ENCODE measurements around the gene FAM20A.
A peak's percentile ranks its signal among the peaks of the same experiment; 100 is the strongest.
"Not testable (repeated sequence)": the region's sequence is repeated elsewhere in the genome, so short reads cannot be mapped to it uniquely, and the experiment has no call there.

The FAM20A gene

DNA sequence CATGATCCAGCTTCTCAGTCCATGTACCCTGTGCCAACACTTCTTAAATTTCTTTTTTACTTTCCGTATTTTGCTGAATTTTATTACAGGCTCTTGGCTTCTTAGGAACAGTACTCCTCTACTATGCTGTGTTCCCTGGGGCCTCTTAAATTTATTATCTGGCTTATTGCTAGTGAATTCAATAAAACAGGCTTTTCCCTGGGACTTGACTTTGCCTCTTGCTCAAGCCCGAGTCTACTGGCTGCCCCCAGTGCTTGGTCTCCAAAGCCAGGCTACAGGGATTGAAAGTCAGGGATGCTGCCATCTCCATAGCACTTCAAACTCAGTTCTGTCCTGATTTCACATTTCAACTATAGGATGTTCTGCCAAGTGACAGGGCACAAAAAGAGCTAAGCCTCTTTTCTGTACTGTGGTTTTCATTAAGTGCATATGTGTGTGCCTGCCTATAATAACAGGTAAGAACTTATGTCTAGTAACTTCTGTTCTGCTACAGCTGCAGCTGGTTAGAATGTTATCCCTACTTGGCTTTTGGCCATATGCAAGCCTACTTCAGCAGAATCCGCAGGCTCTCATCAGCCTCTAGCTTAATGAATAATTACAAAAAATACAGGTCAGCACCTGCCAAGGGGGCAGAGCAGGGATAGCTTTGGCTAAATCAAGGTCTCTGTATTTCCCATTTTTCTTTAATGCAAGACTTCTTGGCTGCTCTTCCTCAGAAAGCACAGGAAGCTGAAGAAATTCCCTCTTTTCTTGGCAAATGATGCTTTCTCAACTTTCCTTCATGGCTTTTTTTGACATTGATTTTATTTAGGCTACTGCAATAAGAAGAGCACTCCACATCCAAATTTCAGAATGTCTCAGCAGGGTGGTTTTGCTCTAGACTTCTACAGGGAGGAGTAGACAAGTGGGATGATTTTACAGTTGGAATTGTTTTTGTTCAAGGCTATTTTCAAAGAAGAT, 8.2 kb downstream of the FAM20A start:
- H3K27ac ChIP-seq: peak overlapping the region in 12 of 21 experiments; percentile 3 to 76 (median 24)
- no peak overlapping the region for H3K4me3 ChIP-seq

DNA sequence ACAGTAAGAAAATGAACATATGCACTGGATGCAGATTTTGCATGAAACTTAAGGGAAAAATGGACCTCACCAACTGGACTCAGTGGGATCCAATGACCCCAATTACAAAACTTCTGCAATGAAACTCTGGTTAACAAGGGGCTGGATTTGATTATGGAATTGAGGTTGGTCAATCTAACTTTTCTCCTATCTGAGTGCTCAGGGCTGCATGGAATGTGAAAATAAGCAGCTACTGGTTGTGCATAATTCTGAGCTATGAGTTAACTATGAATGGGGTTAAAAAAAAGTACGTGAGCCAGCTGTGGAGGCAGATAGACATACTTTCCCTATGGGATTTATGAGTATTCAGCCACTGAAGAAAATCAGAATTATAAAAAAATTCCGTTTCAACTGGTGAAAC, 9.2 kb downstream of the FAM20A start:
- Histone ChIP-seq H3K27ac (peak overlapping the region in 10 of 21 experiments; percentile 3 to 76 (median 25)), H3K4me3 (no peak overlapping the region)

DNA sequence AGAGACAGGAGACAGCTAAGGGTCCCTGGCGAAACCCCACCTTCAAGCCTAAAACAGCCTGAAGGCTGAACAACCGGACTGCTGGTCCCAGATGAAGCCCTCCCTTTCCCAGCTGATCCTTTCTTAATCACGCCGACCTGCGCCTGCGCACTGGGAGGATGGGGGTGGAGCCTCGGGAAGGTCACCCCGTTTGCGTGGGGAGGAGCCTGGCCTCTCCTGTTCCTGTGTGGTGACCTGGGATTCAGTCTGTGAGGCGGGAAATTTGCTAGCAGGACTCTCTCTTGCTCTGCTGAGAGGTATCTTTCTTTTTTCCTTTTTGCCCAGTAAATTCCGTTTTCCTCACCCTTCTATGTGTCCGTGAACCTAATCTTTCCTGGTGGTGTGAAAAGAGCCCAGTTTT, 9.6 kb downstream of the FAM20A start:
- peak overlapping the region in 10 of 21 experiments; percentile 3 to 76 (median 29) for H3K27ac ChIP-seq
- no peak overlapping the region for H3K4me3 ChIP-seq

DNA sequence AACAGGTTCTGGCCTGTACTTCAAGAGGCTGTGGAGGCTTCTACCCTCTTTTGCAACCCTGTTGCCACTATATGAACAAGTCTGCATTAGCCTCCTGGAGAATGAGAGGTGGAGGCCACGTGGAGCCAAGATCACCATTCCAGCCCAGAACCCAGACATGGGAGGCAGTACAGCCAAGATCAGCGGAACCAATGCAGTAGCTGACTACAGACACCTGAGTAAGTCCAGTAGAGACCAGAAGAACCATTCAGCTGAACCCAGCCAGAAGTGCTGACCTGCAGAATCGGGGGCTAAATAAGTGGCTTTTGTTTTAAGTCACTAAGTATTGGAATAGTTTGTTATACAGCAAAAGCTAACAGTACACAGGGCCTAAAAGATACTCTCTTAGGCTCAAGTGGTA, 12.1 kb downstream of the FAM20A start:
- no peak overlapping the region for H3K27ac ChIP-seq
- no peak overlapping the region for H3K4me3 ChIP-seq

DNA sequence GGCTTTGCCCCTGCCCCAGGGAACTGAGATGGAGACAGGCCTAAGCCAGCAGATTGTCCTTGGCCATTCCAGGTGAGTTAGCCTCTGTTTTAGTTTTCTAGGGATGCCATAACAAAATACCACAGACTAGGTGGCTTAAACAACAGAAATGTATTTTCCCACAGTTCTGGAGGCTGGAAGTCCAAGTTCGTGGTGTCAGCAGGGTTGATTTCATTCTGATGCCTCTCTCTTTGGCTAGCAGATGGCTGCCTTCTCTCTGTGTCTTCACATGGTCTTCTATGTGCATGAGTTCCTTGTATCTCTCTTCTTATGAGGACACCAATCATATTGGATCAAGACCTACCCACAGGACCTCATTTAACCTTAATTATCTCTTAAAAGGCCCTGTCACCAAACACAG, 12.8 kb downstream of the FAM20A start:
- peak overlapping the region in 2 of 21 experiments; percentile 28 to 38 for H3K27ac ChIP-seq
- no peak overlapping the region for H3K4me3 ChIP-seq

DNA sequence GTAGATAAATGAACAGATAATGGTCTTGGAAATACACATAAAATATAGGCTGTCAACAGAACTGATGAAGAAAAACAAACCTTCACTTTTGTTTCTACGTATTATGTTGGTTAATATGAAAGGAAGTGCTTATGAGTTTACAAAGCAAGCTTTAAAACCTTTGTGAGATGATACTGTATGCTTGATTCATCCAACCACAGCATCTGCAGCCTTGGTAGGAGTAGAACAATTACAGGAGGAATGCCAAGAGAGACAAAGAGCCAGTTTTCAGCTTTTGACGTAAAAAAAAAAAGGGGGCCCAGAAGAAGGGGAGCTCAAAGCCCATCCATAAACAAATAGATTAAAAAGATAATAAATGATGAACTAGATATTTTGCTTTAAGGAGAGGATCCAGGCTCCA, 13.3 kb downstream of the FAM20A start:
- Histone ChIP-seq H3K27ac (peak overlapping the region in 2 of 21 experiments; percentile 8 to 28), H3K4me3 (no peak overlapping the region)

DNA sequence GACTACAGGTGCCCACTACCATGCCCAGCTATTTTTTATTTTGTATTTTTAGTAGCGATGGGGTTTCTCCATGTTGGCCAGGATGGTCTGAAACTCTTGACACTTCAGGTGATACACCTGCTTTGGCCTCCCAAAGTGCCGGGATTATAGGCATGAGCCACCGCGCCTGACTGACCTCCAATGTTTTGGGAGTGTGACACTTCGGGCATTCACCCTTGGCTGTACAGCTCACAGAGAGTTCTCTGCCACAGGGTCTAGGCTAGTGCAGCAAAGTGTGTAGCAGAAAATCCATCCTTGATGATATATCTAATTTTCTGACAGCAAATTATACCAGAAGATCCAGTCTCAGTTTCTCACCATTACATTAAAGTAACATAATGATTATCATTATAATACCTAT, 14.1 kb downstream of the FAM20A start:
- Histone ChIP-seq H3K4me3 (no peak overlapping the region), H3K27ac (peak overlapping the region in 2 of 21 experiments; percentile 8 to 11)

DNA sequence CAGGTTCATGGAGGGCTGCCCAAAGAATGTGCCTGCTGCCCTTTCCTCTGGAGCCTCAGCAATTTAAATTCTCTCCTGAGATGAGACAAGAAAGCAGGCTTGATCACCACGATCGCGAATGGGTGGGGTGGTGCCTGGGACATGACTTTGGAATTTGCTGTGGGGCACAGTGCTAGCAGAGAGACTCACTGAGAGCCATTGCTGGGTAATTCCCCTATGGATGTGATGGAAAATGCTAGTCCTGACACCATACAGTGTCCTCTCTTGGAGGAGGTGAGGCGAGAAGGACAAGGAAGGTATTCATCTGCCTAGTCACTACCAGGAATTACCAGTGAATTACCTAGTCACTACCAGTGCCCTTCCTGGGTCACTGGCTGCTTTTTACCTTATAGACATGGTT, 15.5 kb downstream of the FAM20A start:
- no peak overlapping the region for H3K4me3 ChIP-seq
- H3K27ac ChIP-seq: peak overlapping the region in 7 of 21 experiments; percentile 10 to 67 (median 38)

DNA sequence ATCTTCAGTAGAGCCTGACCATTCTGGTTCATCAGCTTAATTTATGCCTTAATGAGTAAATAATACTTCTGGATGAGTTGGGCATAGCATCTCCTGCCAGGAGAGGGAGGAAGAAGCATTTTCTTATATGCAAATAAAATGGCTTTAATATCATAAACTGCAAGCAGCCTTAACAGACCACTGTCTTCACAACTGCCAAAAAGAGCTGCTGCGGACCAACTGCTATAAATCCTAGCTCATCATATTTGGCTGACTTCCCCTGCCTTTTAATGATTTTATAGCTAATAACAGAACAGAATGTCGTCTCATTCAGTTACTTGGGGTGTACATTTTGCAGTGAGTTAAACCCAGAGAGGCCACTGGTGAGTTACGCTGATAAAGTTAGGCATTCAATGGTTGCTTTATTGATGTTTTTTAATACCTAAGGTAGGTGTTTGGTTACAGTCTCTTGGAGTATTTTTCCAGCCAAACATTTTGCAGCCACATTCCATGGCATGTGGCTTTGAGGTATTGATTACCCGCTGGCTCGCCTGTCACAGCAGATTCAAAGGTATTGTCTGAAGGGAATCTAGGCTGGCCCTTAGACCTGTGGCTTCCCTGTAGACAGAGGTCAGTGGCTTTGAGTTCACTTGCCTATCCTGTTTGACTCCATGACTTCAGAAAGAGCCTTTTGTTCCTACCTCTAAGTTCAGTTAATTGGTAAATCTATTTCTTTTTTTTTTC, 16.4 kb downstream of the FAM20A start:
- H3K4me3 ChIP-seq: no peak overlapping the region
- peak overlapping the region in 5 of 21 experiments; percentile 10 to 40 (median 34) for H3K27ac ChIP-seq

DNA sequence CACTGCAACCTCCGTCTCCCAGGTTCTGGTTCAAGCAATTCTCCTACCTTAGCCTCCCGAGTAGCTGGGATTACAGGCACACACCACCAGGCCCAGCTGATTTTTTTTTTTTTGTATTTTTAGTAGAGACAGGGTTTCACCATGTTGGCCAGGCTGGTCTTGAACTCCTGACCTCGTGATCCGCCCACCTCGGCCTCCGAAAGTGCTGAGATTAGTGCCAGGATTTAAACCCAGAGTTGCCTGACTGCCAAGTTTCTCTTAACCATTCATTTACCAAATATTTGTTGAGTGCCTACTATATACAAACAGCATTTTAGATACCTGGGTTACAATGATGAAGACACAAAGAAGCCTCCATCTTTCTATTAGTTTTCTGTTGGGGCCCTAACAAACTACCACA, 18.3 kb downstream of the FAM20A start:
- not testable (repeated sequence) for H3K4me3 ChIP-seq, H3K27ac ChIP-seq

DNA sequence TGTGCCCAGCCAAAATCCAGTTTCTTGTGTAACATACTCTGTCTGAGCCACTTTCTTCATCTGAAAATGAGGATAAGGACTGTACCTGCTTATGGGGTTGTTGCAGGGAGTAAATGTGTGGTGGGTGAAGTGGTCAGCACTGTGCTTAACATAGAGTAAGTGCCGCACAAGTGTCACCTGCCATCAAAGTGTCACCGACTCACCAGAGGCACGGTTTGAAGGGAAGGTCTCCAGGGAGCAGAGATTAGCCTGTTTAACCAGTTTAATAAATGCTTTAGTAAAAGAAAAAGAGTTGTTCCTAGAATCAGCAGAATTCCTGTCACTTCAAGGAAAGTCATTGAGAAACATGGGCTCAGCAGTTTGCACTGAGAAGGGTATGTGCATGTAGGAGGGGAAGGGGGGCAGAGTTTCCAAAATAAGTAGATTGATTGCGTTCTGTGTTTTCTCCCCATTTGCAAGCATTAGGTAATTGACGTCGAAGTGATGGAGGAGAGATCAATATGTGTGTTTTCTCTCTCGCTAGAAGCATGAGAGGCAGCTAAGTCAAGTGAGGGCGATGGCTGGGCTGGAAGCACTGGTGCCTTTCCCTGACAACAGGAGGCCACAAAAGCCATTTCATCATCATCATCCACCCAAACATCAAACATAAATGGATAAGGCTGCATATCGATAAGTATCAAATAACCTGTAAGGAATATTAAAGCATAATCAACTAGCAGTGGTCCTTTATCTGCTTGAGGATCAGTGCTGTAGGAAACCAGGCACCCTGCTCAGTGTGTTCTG, 19.1 kb downstream of the FAM20A start:
- H3K4me3 ChIP-seq: no peak overlapping the region
- H3K27ac ChIP-seq: peak overlapping the region in 3 of 21 experiments; percentile 27 to 49 (median 31)

DNA sequence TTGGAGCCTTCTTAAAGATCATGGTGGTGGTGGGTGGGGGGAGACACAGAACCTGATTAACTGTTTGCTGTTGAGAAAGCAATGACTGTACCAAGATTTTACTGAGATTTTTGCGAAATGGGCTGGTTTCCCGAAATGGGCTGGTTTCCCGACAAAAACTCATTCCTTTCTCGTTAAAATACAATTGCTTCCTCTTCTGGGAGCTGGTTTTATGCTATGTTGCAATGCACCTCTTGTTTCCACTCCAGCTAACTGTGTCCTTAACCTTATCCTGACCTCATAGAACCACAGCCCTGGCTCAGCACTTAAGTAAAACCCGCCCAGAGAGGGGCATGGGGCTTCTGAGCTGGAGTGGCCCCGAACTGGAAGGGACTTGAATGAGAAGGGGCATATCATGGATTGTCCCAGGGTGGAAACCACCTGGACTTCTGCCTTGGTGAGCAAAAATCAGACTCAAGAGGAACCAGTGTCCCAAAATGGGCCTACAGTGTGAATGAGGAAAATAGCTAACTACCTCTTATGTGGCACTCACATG, 20.9 kb downstream of the FAM20A start:
- peak overlapping the region in 19 of 21 experiments; percentile 20 to 81 (median 63) for H3K27ac ChIP-seq
- H3K4me3 ChIP-seq: no peak overlapping the region

DNA sequence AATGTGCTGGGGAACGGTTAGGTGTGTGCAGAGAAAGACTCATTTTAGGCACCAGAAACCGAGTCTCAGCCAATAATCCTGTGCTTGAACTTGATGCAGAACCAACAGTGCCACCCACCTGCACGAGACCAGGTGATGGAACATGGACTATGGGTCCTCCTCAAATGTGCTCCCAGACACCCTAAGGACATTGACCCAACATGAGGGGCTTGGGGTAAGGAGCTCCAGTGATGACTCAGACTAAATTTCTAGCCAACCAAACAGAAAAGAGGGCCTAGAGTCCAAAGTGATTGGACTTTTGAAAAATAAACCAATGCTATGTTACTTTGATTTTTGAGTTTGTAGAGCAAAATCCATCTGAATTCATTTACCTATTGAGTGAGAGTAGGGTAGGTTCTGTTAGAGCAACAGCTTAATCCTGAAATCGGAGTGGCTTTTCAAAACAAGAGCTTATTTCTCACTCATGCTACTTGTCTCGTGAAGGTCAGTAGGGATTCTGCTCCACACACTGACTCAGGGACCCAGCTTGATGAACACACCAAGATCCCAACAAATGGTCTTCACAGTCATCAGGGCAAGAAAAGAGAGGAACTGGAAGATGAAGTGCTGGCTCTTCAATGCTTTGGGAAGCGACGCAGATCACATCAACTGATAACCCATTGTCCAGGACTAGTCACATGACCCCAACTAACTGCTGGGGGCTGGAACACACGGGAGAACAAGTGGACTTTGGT, 21.8 kb downstream of the FAM20A start:
- Histone ChIP-seq H3K27ac (peak overlapping the region in 19 of 21 experiments; percentile 1 to 75 (median 60)), H3K4me3 (no peak overlapping the region)

DNA sequence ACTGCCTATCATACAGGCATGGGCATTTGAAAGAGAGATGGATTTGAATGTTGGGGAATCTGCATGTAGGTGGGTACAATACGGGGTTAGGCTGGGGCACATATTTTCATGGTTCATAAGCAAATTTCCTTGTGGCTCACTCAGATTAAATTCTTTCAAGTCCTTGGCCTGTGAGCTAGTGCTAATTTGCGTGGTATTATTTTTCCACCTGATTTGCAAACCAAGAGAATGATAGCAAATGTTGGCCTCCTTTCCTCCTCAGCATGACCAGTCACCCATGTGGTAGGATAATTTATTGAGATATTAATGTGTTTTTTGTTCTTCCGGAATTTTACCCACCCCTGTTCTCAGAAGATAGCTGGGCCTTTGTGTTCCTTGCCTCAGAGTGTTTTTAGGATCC, 22.9 kb downstream of the FAM20A start:
- Histone ChIP-seq H3K4me3 (no peak overlapping the region), H3K27ac (peak overlapping the region in 6 of 21 experiments; percentile 16 to 43 (median 36))

DNA sequence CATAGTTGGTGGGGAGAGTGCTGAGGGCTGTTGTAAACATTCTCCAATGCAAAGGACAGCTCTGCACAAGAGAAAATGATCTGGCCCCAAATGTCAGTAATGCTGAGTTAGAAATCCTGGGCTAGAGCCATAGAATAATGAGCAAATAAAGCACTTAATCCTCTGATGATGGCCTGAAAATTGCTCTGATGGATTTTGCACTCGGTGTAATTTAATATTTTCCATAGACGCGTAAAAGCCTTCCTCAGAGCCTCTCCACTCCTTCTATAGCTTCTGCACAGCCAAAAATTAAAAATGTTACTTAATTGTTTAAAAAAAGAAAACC, 23.7 kb downstream of the FAM20A start:
- H3K27ac ChIP-seq: peak overlapping the region in 5 of 21 experiments; percentile 11 to 79 (median 33)
- no peak overlapping the region for H3K4me3 ChIP-seq

DNA sequence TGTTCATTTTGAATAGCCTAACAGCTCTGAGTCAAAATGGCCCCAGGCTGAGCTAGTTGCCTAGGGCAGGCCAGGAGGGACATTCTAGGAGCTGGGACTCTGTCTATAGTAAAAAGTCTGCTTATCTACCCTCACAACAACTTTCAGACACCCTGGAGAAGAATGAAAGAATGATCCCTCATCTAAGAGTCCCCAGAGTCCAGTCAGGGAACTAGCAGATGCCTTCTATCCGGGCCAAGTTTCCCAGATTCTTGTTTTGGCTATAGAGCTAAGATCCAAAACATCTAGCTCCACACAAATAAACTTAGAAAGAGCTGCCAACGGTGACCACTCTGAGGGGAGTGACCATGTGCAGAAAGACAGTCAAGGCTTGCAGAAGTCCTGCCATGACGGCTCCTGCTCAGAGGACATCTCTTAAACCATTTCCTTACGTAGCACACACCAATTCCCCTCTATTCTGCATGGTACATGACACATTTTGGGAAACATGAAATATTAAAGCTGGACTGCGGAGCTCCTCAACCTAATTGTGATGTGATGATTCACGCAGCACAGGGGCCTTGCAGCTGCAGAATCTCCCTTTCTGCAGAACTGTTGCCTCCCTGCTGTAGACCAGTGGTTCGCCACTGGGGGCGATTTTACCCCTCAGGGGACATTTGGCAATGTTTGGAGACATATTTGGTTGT, 24.2 kb downstream of the FAM20A start:
- no peak overlapping the region for H3K4me3 ChIP-seq
- peak overlapping the region in 13 of 21 experiments; percentile 7 to 79 (median 37) for H3K27ac ChIP-seq

DNA sequence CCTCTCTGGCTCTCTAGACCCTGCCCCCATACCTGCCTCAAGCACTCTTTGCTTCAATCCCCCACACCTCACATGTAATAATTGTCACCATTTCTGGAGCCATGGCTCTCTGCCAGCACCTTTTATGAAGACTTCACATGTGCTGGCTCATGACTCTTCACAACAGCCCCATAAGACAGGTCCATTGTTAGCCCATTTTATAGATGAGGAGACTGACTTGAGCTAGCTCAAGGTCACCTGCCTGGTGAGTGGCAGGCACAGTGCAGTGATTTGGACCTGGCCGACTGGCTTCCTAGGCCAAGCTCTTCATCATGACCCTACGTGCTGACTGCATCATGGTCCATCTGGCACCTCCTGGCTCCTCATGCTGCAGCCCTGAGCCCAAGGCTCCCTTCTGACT, 25.0 kb downstream of the FAM20A start:
- peak overlapping the region in 14 of 21 experiments; percentile 3 to 79 (median 31) for H3K27ac ChIP-seq
- no peak overlapping the region for H3K4me3 ChIP-seq

DNA sequence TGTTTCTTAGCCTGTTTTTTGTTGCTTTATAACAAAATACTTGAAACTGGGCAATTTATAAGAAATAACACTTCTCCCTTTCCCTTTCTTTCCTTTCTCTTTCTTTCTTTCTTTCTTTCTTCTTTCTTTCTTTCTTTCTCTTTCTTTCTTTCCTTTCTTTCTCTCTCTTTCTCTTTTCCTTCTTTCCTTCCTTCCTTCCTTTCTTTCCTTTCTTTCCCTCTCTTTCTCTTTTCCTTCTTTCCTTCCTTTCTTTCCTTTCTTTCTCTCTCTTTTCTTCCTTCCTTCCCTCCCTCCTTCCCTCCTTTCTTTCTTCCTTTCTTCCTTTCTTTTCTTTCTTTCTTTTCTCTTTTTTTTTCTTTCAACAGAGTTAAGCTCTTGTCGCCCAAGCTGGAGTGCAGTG, 27.8 kb downstream of the FAM20A start:
- Histone ChIP-seq H3K27ac (no peak overlapping the region), H3K4me3 (no peak overlapping the region)

Data from skin epidermis (tissue), 12 donors.